Measurements from ENCODE around the gene HSPG2.
A peak's percentile ranks its signal among the peaks of the same experiment; 100 is the strongest.
"Not testable (repeated sequence)": the region's sequence is repeated elsewhere in the genome, so short reads cannot be mapped to it uniquely, and the experiment has no call there.

HSPG2 gene

GRCh38 chr1:21937034-21937371, at the start of gene HSPG2:
HSPG2 (minus strand) TSS chr1:21937310; CDS start chr1:21937217, 93 bp downstream.
- H3K27ac ChIP-seq (ENCODE audit: low read depth, low read length, poor library complexity, severe bottlenecking) = no peak within 1 kb of the TSS
- TF ChIP-seq, protein P1, sequence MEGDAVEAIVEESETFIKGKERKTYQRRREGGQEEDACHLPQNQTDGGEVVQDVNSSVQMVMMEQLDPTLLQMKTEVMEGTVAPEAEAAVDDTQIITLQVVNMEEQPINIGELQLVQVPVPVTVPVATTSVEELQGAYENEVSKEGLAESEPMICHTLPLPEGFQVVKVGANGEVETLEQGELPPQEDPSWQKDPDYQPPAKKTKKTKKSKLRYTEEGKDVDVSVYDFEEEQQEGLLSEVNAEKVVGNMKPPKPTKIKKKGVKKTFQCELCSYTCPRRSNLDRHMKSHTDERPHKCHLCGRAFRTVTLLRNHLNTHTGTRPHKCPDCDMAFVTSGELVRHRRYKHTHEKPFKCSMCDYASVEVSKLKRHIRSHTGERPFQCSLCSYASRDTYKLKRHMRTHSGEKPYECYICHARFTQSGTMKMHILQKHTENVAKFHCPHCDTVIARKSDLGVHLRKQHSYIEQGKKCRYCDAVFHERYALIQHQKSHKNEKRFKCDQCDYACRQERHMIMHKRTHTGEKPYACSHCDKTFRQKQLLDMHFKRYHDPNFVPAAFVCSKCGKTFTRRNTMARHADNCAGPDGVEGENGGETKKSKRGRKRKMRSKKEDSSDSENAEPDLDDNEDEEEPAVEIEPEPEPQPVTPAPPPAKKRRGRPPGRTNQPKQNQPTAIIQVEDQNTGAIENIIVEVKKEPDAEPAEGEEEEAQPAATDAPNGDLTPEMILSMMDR (IDR thresholded peaks at IDR 0.05; ENCODE audit: low read length) = no peak
- no peak for TF ChIP-seq EZH2 (IDR thresholded peaks at IDR 0.05; ENCODE audit: borderline replicate concordance, low read length)
- peaks cover 19% of the 10 kb centered on the region; the same call in 1 of the 2 replicates for H3K27me3 ChIP-seq (ENCODE audit: insufficient read depth, low read length)
- H3K9ac ChIP-seq (ENCODE audit: low read length) = peak within 1 kb of the TSS; percentile 56; the same call in 1 of the 2 replicates
- H3K79me2 ChIP-seq (ENCODE audit: insufficient read depth, low read length) = no peaks in the 10 kb centered on the region
- no peaks in the 10 kb centered on the region for H4K20me1 ChIP-seq (ENCODE audit: insufficient read depth, low read length)
- H3K9me2 ChIP-seq (ENCODE audit: low read depth, low read length) = no peaks in the 10 kb centered on the region
- H3F3A ChIP-seq (ENCODE audit: insufficient read depth, low read length) = no peaks in the 10 kb centered on the region
- H3K4me2 ChIP-seq (ENCODE audit: low read length) = peak within 1 kb of the TSS; percentile 83
- peaks cover 10% of the 10 kb centered on the region for H3K4me1 ChIP-seq (ENCODE audit: insufficient read depth, low read length, severe bottlenecking)
- H3K36me3 ChIP-seq (ENCODE audit: insufficient read depth, low read length) = no peaks in the 10 kb centered on the region
- H3K4me3 ChIP-seq (ENCODE audit: low read depth, low read length, poor library complexity, severe bottlenecking) = peak within 1 kb of the TSS; percentile 56
- no peaks in the 10 kb centered on the region for H3K9me3 ChIP-seq (ENCODE audit: low read length)
- H2AFZ ChIP-seq (ENCODE audit: low read length) = peak within 1 kb of the TSS; percentile 78; the same call in 1 of the 2 replicates

- H3K27me3 ChIP-seq (ENCODE audit: insufficient read depth, low read length); H3K27ac ChIP-seq (ENCODE audit: low read depth, low read length, poor library complexity, severe bottlenecking); H4K20me1 ChIP-seq (ENCODE audit: insufficient read depth, low read length); H3K9ac ChIP-seq (ENCODE audit: low read length); H3K9me3 ChIP-seq (ENCODE audit: low read length); H3K36me3 ChIP-seq (ENCODE audit: insufficient read depth, low read length); H3F3A ChIP-seq (ENCODE audit: insufficient read depth, low read length); H3K79me2 ChIP-seq (ENCODE audit: insufficient read depth, low read length); H3K4me1 ChIP-seq (ENCODE audit: insufficient read depth, low read length, severe bottlenecking); H2AFZ ChIP-seq (ENCODE audit: low read length); H3K4me2 ChIP-seq (ENCODE audit: low read length); H3K4me3 ChIP-seq (ENCODE audit: low read depth, low read length, poor library complexity, severe bottlenecking); H3K9me2 ChIP-seq (ENCODE audit: low read depth, low read length): not testable (repeated sequence)
Measured at GRCh38 chr1:21986386-21986785, 49.3 kb upstream of the HSPG2 start.

DNA sequence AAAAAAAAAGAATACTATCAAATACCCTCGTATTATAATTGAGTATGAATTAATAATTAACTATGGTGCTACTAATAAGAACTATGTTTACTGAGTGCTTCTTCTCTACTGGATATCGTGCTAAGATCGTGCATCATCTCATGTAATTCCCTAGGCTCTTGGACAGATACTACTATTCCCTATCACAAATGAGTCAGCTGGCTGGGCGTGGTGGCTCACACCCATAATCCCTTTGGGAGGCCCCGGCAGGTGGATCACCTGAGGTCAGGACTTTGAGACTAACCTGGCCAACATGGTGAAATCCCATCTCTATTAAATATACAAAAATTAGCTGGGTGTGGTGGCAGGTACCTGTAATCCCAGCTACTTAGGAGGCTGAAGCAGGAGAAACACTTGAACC, 48.8 kb upstream of the HSPG2 start:
- not testable (repeated sequence) for H3K9me2 ChIP-seq (ENCODE audit: low read depth, low read length); H4K20me1 ChIP-seq (ENCODE audit: insufficient read depth, low read length); H3K36me3 ChIP-seq (ENCODE audit: insufficient read depth, low read length); H3K79me2 ChIP-seq (ENCODE audit: insufficient read depth, low read length); H3F3A ChIP-seq (ENCODE audit: insufficient read depth, low read length); H3K9me3 ChIP-seq (ENCODE audit: low read length); H3K4me2 ChIP-seq (ENCODE audit: low read length); H2AFZ ChIP-seq (ENCODE audit: low read length); H3K27me3 ChIP-seq (ENCODE audit: insufficient read depth, low read length); H3K4me3 ChIP-seq (ENCODE audit: low read depth, low read length, poor library complexity, severe bottlenecking); H3K27ac ChIP-seq (ENCODE audit: low read depth, low read length, poor library complexity, severe bottlenecking); H3K4me1 ChIP-seq (ENCODE audit: insufficient read depth, low read length, severe bottlenecking); H3K9ac ChIP-seq (ENCODE audit: low read length)

- H3K4me1 ChIP-seq (ENCODE audit: insufficient read depth, low read length, severe bottlenecking); H3K79me2 ChIP-seq (ENCODE audit: insufficient read depth, low read length); H4K20me1 ChIP-seq (ENCODE audit: insufficient read depth, low read length); H3K9me3 ChIP-seq (ENCODE audit: low read length); H3K4me2 ChIP-seq (ENCODE audit: low read length); H3K27ac ChIP-seq (ENCODE audit: low read depth, low read length, poor library complexity, severe bottlenecking); H3K4me3 ChIP-seq (ENCODE audit: low read depth, low read length, poor library complexity, severe bottlenecking); H3K27me3 ChIP-seq (ENCODE audit: insufficient read depth, low read length); H2AFZ ChIP-seq (ENCODE audit: low read length); H3K36me3 ChIP-seq (ENCODE audit: insufficient read depth, low read length); H3K9me2 ChIP-seq (ENCODE audit: low read depth, low read length); H3K9ac ChIP-seq (ENCODE audit: low read length); H3F3A ChIP-seq (ENCODE audit: insufficient read depth, low read length): not testable (repeated sequence)
Measured at GRCh38 chr1:21983539-21983938, 46.4 kb upstream of the HSPG2 start.

GRCh38 chr1:21982122-21982521, 45.0 kb upstream of the HSPG2 start:
- not testable (repeated sequence) for H2AFZ ChIP-seq (ENCODE audit: low read length); H3K27ac ChIP-seq (ENCODE audit: low read depth, low read length, poor library complexity, severe bottlenecking); H3K9me2 ChIP-seq (ENCODE audit: low read depth, low read length); H3K4me1 ChIP-seq (ENCODE audit: insufficient read depth, low read length, severe bottlenecking); H3K79me2 ChIP-seq (ENCODE audit: insufficient read depth, low read length); H3K36me3 ChIP-seq (ENCODE audit: insufficient read depth, low read length); H3K4me3 ChIP-seq (ENCODE audit: low read depth, low read length, poor library complexity, severe bottlenecking); H3K27me3 ChIP-seq (ENCODE audit: insufficient read depth, low read length); H3K4me2 ChIP-seq (ENCODE audit: low read length); H4K20me1 ChIP-seq (ENCODE audit: insufficient read depth, low read length); H3K9ac ChIP-seq (ENCODE audit: low read length); H3K9me3 ChIP-seq (ENCODE audit: low read length); H3F3A ChIP-seq (ENCODE audit: insufficient read depth, low read length)

GRCh38 chr1:21981253-21981652, 44.1 kb upstream of the HSPG2 start:
- not testable (repeated sequence) for H3K79me2 ChIP-seq (ENCODE audit: insufficient read depth, low read length); H3K27me3 ChIP-seq (ENCODE audit: insufficient read depth, low read length); H3F3A ChIP-seq (ENCODE audit: insufficient read depth, low read length); H3K27ac ChIP-seq (ENCODE audit: low read depth, low read length, poor library complexity, severe bottlenecking); H4K20me1 ChIP-seq (ENCODE audit: insufficient read depth, low read length); H3K36me3 ChIP-seq (ENCODE audit: insufficient read depth, low read length); H3K4me2 ChIP-seq (ENCODE audit: low read length); H3K4me3 ChIP-seq (ENCODE audit: low read depth, low read length, poor library complexity, severe bottlenecking); H3K4me1 ChIP-seq (ENCODE audit: insufficient read depth, low read length, severe bottlenecking); H2AFZ ChIP-seq (ENCODE audit: low read length); H3K9me3 ChIP-seq (ENCODE audit: low read length); H3K9ac ChIP-seq (ENCODE audit: low read length); H3K9me2 ChIP-seq (ENCODE audit: low read depth, low read length)

GRCh38 chr1:21980515-21981220, 43.6 kb upstream of the HSPG2 start:
- H3K79me2 ChIP-seq (ENCODE audit: insufficient read depth, low read length); H3K27ac ChIP-seq (ENCODE audit: low read depth, low read length, poor library complexity, severe bottlenecking); H3K9me3 ChIP-seq (ENCODE audit: low read length); H3K4me2 ChIP-seq (ENCODE audit: low read length); H3K36me3 ChIP-seq (ENCODE audit: insufficient read depth, low read length); H3K9ac ChIP-seq (ENCODE audit: low read length); H3K4me1 ChIP-seq (ENCODE audit: insufficient read depth, low read length, severe bottlenecking); H3K4me3 ChIP-seq (ENCODE audit: low read depth, low read length, poor library complexity, severe bottlenecking); H3K27me3 ChIP-seq (ENCODE audit: insufficient read depth, low read length); H4K20me1 ChIP-seq (ENCODE audit: insufficient read depth, low read length); H3K9me2 ChIP-seq (ENCODE audit: low read depth, low read length); H3F3A ChIP-seq (ENCODE audit: insufficient read depth, low read length); H2AFZ ChIP-seq (ENCODE audit: low read length): not testable (repeated sequence)

Measured in OCI-LY1 (cell line).